COLO668 (cell line): ENCODE measurements around the gene CELF2.

ENCODE experiments used
- DNase-seq: peaks from one replicate; lab custom pipeline; 2025; ENCODE audit not compliant: unreplicated experiment; lab: John Stamatoyannopoulos, UW

Gene CELF2

DNA sequence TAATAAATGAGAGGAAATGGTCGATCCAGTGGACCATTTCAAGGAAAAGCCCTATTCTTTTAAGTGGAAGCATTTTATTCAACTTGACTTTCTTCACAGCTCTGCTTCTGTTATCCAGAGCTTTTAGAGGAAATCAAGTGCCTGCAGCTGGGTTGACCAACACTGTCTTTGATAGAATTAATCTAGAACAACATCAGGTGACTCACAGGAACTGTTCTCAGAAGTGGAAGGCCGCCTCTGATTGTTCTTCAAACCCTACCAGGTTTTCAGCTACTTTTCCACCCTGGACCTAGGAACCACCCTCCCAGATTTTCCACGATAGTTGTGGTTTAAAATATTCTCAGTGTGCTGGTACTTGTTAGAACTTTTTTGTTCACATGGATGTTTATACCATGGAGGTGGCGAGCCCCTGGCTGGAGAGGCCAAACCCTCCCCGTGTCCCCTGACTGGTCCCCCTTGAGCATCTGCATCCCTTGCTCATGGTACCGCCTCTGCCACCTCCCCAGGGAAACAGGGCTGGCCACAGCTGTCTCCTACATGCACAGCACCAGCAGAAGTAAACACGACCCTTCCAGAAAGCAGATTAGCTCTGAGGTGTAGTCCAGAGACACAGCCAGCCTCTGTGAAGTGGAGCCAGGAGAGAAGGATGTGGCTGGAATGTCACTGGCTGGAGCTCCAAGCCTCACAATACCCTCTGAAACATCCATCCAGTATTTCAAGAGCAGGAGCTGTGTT lies 300.4 kb downstream of the CELF2 start:
- no peak for DNase-seq

DNA sequence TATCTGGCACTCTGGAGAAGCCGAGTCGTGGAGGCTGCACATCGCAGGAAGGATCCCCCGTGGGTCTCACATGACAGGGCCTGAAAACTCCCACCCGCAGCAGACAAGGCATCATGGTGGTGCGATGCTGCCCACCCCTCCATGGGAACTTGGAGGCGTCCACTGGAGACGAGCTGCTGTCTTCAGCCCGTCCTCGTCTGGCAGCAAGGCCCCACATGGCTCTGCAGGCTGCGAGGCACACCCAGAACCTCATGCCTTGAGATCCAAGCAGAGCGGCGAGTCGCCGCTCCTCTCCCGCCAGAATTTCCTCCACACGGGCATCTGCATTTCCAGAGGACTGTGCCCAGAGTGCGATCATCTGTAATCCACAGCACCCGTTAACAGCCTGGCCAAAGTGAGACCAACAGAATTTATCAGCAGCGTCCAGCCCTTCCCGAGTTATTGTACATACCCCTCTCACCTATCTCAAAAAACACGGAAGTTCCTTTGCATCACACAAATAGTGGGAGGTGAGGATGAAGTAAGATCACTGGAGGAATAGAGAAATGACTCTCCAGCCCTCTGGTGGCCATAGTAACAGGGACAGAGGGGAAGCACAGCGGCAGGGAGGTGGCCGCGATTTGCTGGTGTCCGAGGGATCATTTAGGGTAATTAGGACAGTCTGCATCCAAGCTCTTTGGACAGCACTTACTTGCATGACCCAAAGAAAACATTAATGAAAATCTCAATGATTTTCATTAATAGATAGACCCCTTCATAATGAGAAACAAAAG lies 301.3 kb downstream of the CELF2 start:
- DNase-seq = no peak

DNA sequence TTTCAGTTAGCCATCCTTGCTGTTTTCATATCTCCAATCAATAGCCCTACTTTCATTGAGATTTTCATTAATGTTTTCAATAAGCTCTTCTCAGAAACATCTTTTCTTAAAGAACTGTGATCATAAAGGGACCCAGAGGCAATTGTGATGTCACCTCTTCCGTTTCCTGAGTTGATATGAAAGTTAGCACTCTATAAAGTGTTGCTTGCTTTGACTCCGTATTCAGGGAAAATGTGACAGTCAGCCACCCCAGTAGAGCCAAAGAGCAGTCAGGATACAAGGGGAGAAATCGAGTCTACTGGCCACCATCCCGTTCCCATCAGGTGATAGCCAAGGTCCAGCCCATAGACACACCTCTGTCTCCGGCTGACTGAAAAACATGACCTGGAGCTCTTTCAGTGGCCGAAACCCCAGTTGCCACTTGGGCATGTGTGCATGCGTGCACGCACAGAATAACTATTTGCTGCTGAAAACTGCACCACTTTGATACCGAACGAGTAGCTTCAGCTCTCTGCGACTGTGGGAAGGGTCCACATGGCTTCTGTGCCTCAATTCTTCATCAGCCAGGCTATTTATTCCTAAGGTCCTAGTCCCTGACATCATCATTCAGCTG lies 302.4 kb downstream of the CELF2 start:
- no peak for DNase-seq

DNA sequence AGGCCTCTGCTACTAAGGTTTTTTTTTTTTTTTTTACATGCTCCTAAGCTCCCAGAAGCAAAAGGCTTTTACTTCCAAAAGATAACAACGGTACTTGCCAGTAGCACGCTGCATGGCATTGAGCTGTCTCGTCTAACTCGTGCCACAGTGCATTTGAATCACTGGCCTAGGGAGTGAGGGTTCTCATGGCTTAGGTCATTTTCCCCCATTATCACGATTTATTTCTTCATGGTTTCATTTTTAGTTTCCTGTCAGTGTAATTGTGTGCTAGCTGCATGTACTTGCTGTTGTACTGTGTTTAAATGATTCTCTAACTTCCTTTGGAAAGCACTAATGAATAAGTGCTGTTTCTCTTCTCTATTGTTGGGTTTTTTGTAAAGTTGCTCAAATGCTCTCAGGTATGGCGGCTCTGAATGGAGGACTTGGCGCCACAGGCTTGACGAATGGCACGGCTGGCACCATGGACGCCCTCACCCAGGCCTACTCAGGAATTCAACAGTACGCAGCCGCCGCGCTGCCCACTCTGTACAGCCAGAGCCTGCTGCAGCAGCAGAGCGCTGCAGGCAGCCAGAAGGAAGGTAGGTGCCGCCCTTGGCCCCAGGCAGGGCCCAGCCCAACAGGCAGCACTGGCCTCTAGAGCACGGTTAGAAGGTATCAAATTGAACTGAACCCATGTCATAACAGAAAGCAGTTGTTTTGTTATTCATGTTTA lies 303.3 kb downstream of the CELF2 start:
- DNase-seq = no peak

DNA sequence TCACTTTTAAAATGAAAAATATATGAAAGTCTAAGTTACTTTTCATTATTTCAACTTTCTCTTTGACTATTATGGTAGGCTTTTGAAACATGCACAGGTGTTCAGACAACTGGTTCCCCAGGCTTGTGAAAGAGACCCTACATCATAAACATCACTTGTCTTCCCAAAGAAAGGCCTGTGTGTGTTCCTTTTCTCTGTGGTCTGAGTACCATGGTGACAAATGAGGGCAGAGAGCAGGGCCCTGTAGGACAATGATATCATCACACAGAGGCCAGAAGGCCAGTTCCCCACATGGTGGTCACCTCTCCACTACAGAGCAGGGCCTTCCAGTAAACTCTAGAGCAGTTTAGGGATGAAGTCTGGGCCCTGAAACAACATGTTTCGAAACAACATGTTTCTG lies 305.0 kb downstream of the CELF2 start:
- no peak for DNase-seq

DNA sequence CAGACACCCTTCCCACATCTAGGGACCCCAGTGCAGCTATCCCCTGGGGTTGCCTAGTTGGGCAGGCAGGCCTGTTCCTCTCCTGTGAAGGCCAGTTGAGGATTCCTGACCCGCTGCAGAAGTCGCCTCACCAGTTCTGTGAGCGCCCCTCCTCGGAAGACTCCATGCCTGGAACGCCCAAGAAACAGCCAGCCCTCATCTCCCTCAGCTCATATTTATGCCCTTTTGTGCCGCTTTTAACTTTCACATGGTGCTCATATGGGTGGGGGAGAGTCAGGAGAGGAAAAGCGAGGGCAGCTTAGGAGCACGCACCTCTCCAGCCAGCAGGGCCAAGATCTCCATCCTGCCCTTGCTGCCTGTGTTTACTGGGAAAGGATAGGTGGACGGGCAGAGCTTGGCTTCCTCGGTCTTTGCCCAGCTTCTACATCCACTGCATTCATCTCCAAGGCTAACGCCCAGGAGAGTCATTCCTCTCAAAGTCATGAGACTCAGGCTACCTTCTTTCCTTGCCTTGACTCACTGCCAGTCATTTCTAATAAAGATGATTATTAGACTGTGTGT lies 307.2 kb downstream of the CELF2 start:
- no peak for DNase-seq

DNA sequence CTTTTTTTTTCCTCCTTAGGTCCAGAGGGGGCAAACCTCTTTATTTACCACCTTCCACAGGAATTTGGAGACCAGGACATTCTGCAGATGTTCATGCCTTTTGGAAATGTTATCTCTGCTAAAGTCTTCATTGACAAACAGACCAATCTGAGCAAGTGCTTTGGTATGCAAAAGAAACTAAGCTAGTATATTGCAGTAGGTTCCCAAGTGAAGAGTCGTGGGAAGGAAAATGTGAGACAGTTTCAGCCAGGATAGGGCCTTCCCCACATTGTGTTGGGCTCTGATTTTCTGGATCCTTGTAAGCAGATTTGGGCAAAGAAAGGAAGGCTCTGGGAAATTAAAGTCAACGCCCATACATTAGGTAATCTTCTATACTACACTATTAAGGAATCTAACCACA lies 308.1 kb downstream of the CELF2 start:
- DNase-seq = no peak

DNA sequence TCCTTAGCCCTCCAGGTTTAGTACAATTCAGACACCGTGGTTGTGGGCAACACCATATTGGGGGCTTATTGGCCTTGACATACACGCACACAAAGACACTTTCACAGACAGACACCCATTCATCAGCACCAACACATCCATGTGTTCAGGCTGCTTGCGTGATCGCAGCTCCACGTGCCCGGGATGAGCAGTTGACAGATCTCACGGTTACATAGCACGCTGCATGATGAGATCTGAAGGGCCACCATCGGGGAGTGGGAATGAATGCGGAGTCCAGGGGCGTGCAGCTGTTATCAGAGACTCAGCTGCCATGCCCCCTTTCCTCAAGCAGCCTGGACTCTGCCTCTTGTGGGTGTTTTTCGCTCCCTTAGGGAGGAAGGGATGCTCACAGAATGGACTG lies 308.6 kb downstream of the CELF2 start:
- no peak for DNase-seq

DNA sequence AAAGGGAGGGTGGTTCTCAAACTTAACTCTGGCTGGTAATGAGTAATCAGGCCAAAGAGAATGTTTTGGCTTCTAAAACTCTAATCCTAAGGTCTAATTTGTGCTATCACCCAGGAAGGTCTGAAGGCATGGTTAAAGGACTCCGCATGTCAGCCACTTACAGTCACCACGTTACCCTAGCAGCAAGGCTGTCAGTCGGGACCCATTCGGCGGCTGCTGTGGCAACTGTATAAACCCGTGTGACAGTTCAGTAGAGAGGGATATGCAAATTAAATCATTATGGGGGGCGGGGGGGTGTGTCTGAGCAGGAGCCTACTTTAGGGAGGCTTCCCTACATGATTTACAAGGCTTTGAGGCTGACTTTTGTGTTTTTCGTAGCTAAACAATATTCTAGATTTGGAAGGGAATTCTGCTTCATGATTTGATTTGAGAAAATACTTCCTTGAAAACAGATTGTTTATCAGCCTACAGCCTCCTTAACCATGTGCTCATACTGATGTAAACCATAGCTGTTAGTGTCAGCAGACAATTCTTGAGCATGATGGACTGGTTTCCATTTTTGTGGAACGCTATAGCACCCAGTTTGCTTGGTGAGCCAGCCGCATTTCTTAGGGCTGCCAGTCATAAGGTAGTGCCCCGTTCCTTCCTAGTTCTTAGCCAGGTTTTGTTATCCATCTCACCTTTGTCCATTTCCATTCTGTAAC lies 309.4 kb downstream of the CELF2 start:
- no peak for DNase-seq

DNA sequence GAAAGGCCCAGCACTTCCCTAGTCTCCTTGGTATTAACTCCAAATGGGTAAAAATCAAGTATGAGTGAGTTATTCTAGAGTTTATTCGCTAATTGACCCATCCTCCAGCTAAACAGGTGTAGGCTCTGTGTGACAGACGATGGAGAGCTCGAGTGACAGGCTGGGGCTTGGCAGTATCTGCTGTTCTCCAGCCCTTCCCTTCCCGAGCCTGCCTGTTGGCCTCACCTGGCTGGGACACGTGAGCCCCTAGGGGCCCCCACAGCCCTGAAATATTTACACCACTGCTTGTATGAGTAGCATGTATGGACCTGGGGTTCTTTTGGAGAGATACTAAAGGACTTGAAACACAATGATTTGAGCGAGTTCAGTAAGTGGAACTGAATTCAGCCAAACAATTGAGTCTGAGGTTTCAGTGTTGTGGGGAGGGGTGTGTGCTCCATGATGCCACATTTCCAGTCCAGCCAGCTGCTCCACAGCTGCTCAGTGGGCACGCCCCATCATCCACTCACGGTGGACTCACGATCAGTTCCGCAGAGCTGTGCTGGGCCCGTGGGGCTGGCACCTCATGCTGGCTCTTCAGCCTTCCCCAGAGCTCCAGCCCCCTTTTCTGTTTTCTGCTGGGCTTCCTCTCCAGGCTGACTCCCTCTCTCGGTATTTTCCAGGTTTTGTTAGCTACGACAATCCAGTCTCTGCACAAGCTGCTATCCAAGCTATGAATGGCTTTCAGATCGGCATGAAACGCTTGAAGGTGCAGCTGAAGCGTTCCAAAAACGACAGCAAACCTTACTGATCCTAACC lies 310.8 kb downstream of the CELF2 start:
- no peak for DNase-seq

DNA sequence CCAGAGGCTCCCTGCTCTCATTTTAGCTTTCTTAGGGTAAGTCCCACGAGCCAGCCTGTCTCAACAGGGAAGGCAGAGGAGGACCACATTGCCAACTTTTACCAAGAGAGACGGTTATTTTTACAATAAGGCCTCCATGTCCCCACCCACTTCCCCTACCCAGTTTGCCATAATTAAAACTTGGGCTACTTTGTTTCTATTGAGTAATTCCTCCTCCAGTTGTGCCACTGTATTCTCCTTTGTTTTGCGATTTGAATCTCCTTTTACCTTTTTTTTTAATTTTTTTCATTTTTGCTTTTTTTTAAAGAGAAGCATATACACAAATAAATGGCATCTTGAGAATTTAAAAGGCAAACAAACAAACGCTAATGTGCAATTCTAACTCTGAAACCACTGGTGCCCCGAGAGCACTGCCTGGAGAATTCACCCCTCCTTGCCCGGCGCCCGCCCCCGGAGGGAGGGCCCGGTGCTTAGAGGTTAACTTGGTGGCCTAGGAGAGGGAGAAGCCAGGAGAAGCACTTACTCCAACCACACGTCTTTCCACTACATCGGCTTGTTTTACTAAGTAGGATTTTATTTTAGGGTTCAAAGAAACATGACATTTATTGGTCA lies 311.5 kb downstream of the CELF2 start:
- DNase-seq = no peak

DNA sequence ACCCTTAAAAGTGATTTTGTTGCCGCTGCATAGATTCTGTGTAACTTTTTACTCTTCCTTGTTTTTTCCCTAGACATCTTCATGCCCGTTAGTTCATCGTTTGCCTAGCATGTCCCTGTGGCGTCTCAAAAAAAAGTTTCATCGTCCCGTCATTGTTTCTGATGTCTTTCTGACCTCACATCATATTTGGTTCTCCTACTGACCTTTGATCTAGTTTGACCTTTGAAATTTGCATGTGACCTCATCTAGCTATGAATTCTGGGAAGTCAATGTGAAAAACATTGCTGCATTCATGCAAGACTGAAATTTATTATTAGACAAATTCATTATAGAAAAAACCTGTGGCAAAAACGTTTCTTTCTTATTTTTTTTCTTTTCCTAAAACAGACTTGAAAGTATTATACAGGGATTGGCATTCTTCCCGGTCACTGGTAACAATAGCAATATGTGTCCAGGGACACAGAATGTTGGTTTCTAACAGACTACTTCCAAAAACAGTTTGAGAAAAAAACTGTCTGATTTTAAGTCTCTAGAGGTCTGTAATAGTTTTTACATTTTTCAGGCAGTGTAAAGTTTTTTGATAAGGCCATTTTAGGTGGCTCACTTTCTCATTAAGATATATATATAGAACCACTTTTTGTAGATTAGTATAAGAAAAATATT lies 312.8 kb downstream of the CELF2 start:
- DNase-seq = no peak

DNA sequence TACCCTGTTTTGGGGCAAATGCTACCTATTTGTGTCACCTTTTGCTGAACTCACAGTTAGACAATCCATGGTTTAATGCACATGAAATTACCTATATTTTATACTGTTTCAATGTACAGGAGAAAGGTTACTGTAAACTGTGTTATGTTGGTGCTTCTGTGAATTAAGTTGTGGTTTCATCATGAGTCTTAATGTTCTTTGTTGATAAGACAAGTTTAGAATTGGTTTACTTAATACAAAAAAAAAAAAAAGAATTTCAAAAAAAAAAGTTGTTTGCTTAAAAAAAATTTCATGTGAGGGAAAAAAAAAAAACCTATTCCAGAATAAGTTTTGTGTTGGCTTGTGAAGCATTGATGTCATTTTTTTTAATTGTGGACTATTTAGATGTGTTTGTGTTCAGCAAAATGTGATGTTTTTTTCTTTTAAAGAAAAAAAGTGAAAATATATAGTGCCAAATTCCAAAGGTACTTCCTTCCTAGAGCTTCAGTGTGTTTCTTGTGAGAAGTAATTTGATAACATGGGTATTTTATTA lies 313.4 kb downstream of the CELF2 start:
- no peak for DNase-seq

DNA sequence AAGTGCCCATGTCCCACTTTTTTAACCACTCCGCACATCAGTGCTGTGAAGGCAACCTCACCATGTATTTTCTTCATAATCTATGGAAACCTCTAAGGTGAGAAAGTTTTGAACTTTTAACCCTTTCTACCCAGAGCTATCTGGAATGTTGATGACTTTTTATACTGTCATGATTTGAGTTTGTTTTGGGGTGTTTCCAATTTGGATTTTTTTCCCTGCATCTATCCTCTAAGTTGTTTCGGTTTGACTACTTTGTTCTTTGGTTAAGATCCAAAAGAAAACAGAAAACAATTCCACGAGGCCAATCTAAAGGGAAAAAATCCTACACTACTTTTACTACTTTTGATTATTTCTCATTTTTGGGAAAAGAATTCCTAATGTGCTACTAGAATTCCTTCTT lies 314.1 kb downstream of the CELF2 start:
- DNase-seq = no peak

DNA sequence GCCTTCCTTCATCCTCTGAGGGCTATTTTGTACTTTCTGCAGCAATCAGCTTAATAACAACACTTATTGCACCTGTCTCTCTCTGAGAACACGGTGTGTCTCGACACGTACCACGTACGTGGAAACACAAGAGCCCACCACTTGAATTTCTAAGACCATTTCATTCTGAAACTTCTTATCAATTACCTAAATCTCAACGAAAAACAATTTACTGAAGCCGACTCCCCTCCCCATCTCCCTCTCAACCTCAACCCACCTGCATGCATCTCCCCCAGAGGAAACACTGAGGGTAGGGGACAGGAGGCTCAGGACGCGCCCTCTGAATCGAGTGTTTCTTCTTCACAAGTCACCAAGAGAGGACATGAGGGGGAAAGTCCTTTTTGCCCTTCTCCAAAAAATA lies 315.2 kb downstream of the CELF2 start:
- DNase-seq = no peak

DNA sequence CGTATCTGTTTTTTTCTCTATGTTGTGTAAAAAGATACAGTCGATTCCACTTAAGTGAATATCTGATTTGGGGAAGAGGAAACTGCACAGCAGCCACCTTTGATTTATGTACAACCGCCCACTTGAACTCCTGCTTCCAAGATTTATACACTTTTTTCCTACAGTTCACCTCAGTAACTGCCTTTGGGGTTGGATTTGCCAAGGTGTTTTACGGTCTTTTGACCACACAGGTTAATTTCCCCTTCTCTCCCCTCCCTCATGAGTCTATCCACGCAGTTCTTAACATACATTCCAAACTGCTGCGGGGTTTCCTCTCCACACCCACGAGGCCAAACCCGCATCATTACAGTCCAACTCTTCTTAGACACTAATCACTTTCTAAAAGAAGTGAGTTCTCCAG lies 316.8 kb downstream of the CELF2 start:
- DNase-seq = no peak

DNA sequence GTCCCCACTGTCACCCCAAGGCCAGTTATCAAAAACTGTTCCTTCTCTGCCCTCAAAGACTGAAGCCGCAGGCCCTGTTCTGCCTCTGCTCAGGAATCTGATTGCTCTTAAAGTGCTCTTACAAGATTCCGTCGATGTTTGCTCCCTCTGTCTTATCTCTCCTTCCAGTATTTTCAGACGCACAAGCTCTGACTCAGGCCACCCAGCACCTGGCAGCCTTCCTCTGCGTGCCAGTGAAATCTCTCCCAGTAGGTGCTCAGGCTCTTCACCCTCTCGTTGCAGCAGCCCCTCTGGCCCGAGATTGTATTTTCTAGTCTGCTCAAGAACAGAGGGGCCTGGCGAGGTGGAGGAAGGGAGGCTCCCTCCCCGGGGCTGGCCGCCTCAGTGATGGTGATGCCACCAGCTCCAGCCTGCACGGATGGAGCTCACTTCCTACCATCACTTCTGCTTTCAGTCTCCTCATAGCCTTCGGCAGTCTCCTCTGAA lies 317.5 kb downstream of the CELF2 start:
- DNase-seq = no peak

DNA sequence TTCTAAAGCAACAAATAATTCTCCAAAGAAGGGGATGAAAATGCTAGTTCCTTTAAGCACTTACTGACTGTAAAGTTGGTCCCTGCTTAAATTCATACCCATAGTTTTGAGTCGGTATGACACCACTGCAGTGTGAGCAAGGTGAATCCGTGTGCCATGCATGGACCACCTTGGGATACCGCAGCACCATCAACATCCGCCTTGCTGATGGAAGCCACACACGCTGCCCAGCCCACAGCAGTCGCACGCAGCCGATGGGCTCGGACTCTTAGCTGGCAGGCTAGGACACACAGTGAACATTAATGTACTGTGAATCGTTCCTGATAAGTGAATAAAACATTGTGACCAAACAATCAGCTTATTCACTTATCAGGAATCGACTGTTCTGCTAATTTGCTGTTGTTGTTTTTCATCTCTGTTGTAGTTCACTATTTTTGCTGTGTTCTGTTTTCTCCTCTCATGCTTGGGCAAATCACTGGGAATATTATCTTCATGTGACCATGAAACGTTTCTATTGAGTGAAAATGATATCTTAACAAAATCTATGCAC lies 318.3 kb downstream of the CELF2 start:
- no peak for DNase-seq
